ENCODE data around the gene REEP2.
"Not testable (repeated sequence)": the region's sequence is repeated elsewhere in the genome, so short reads cannot be mapped to it uniquely, and the experiment has no call there.

REEP2 gene

DNA sequence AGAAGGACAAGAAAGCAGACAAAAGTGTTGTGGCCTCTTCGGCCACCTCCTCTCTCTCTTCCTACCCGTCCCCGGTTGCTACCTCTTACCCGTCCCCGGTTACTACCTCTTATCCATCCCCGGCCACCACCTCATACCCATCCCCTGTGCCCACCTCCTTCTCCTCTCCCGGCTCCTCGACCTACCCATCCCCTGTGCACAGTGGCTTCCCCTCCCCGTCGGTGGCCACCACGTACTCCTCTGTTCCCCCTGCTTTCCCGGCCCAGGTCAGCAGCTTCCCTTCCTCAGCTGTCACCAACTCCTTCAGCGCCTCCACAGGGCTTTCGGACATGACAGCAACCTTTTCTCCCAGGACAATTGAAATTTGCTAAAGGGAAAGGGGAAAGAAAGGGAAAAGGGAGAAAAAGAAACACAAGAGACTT is 28.9 kb downstream of the REEP2 start:
- no peak for FAIRE-seq

- FAIRE-seq = no peak
Measured at GRCh38 chr5:138468133-138468965, 29.5 kb downstream of the REEP2 start.

GRCh38 chr5:138468966-138469539 is 30.2 kb downstream of the REEP2 start:
- FAIRE-seq = no peak

DNA sequence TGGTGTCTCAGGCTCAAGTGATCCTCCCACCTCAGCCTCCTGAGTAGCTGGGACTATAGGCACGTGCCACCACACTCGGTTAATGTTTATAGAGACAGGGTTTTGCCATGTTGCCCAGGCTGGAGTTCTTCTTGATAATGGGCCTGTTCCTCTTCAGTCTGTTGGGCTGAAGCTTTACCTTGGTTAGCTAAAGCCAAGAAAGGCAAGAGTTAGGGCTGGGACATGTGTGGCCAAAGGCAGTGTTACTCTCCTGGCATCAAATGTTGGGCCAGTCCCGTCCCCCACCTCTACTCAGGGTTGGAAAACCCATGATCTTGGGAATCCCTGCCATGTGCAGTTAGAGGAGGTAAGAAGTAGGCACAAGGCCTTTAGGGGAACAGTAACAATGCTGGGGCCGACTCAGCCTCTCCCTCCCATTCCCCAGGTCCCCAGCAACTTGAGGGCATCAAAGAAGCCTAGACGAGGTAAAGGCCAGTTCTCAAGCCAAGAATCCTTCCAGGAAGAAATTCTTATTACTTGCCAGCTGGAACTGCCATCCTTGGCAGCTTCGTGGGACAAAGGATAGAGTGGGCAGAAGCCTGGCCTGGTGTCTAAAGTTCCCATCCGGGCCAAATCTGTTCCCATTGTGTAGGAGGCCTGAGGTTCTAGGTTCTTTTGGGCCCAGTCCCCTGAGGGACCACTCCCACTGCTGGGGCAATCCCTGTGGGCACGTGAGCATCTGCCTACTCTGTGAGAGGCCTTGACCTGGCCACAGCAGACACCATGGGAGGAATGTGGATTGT is 30.9 kb downstream of the REEP2 start:
- no peak for FAIRE-seq

GRCh38 chr5:138470322-138471051 is 31.6 kb downstream of the REEP2 start:
- no peak for FAIRE-seq

- no peak for FAIRE-seq
Measured at GRCh38 chr5:138471052-138471361, 32.1 kb downstream of the REEP2 start.

GRCh38 chr5:138472353-138472752 is 33.5 kb downstream of the REEP2 start:
- no peak for FAIRE-seq

- FAIRE-seq = not testable (repeated sequence)
Measured at GRCh38 chr5:138473151-138473550, 34.3 kb downstream of the REEP2 start.

GRCh38 chr5:138476918-138477317 is 38.1 kb downstream of the REEP2 start:
- FAIRE-seq = no peak

- no peak for FAIRE-seq
Measured at GRCh38 chr5:138482638-138483037, 43.8 kb downstream of the REEP2 start.

GRCh38 chr5:138488481-138488945 is 49.7 kb downstream of the REEP2 start:
- no peak for FAIRE-seq

DNA sequence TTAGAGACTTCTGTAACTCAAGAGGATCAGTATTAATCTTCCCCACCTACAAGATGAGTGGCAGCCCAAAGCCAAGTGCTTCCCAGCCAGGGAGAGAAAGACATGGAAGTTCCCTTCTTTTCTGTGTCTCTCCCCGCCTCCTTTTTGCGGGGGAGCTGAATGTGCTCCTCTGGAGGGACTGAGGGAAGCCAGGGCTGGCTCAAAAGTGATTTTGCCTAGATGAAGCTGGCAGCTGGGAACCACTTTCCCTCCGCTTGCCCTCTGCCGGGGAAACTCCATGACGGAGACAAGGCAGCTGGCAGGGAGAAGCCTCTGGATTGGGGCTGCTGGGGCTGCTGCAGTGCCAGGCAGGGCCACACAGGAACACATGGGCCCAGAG is 50.8 kb downstream of the REEP2 start:
- FAIRE-seq = no peak

DNA sequence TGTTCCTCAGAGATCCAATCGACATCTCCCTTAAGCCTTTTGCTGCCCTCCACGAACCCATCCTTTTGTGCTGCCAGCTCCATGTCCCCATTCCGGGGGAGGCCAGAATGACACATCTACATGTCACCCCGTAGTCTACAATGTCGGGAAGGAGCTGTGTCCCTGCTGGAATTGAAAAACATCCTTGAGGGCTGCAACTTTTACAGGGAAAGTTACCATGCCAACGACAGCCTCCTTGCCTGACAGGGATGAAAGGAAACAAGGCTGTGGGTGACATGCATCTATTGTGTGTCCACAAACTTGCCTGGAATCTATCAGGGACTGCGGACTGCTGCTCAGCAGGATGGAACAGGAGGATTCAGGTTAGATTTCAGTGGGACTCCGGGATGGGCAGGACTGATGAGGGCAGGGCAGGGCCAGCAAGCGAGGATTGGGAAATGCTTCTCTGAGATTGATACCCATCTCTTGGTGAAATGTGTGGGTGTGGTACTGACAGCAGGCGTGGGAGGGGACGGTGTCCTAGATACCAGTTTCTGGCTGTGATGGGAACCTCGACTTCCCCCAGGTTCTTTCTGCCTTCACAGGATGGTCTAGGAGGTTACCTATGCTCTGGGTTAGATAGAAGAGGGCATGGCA is 51.9 kb downstream of the REEP2 start:
- no peak for FAIRE-seq

DNA sequence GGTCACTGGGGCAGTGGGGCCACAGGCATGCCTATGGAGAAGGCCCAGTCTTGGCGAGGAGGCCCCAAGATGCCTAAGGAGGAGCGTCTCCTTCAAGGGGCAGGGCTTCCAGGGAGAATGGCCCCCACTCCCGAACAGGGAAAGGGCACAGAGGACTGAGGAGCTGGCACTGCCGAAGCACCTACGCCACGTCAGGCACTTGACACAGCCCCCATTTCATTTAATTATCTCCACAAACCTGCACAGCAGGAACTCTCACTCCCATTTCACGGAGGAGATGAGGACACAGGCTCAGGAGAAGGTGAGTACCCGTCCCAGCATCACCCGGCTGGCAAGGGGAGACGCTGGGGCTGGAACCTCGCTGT is 52.4 kb downstream of the REEP2 start:
- no peak for FAIRE-seq

DNA sequence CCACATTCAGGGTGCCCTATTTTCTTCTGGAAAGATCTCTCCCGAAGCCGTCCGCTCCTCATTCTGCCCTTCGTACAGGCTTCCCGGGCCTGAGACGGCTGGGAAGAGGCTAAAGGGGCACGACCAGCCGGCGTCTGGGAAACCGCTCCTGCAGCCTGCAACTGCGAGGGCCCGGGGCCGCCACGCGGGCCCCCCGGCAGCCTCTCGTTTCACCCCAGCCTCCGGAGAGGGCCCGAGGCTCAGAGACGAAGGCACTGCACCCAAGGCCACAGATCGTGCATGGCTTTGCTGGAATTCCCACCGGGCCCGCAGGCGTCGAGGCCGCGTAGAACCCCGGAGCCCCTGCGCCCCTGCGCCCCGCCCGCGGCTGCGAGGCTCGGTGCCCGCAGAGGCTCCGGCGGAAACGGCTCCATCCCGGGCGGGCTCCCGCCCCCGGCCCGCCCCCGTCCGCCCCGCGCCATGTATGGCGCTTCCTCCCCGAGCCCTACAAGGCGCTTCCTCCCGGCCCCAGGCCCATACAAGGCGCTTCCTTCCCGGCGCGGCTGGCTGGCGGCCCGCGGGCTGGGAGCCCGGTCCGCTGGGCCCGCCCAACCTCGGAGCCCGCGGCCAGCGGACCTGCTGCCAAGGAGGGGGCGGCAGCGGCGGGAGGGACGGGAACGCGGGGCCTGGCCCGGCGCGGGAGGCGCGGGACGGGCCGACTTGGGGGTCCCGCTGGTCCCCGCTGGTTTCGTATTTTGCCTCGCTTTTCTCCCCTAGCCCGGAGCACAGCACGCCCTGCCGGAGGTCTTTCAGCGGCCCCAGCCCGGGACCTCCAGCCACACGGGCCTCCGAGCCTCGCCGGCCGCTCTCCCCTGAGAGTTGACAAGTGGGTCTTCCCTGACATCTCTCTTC is 53.1 kb downstream of the REEP2 start:
- FAIRE-seq = no peak

GRCh38 chr5:138492560-138493045 is 53.7 kb downstream of the REEP2 start:
- FAIRE-seq = no peak

DNA sequence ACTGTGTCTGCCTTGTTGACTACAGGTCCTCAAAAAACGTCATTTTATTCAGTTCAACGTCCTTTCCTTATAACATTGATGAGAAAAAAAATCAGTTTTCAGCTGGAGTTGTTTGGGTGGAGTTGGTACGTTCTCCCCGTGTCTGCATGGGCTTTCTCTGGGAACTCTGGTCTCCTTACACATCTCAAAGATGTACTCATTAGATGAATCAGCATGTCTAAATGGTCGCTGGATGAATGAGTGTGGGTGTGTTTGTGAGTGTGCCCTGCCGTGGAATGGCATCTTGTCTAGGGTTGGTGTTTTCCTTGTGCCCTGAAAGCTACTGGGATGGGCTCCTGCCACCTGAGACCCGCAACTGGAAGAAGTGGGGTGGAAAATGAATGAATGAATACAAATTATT is 56.5 kb downstream of the REEP2 start:
- no peak for FAIRE-seq
